ENCODE measurements around the gene TDRD12.

The TDRD12 gene

DNA sequence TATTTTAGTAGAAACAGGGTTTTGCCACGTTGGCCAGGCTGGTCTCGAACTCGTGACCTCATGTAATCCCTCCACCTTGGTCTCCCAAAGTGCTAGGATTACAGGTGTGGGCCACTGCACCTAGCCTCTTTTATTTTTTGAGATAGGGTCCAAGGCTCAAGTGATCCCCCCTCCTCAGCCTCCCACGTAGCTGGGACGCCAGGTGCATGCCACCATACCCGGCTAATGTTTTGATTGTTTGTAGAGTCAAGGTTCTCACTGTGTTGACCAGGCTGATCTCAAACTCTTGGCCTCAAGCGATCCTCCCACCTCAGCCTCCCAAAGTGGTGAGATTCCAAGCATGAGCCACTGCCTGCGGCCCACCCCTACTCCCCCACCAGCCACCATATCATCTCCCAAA is 143.7 kb downstream of the TDRD12 start:
- H3K36me3 ChIP-seq = no peaks in the 10 kb centered on the region

DNA sequence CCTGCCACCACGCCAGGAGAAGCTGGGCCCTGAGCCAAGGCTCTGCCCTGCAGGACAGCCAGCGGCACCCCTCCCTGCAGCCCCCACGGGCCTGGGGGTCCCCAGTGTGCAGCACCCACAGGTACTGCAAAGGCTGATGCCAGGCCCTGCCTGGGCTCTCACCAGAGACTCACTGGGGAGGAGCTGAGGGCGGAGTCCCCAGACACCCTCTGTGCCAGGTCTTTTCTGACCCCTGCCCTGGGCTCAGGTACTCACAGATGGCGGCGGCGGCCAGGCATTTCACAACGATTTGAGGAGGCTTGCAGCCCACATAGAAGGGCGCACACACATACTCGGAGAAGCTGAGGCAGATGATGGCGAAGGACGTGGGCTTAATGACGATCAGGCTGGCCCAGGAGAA is 144.3 kb downstream of the TDRD12 start:
- H3K4me3 ChIP-seq (ENCODE audit: low read depth, low read length) = no peak overlapping the region
- no peaks in the 10 kb centered on the region for H3K36me3 ChIP-seq
- no peaks in the 10 kb centered on the region for H3K27me3 ChIP-seq (ENCODE audit: insufficient read depth, low read depth, severe bottlenecking)
- DNase-seq = no peak
- H3K27ac ChIP-seq = no peak overlapping the region
- H3K9me3 ChIP-seq (ENCODE audit: severe bottlenecking) = no peaks in the 10 kb centered on the region
- TF ChIP-seq, protein P1, sequence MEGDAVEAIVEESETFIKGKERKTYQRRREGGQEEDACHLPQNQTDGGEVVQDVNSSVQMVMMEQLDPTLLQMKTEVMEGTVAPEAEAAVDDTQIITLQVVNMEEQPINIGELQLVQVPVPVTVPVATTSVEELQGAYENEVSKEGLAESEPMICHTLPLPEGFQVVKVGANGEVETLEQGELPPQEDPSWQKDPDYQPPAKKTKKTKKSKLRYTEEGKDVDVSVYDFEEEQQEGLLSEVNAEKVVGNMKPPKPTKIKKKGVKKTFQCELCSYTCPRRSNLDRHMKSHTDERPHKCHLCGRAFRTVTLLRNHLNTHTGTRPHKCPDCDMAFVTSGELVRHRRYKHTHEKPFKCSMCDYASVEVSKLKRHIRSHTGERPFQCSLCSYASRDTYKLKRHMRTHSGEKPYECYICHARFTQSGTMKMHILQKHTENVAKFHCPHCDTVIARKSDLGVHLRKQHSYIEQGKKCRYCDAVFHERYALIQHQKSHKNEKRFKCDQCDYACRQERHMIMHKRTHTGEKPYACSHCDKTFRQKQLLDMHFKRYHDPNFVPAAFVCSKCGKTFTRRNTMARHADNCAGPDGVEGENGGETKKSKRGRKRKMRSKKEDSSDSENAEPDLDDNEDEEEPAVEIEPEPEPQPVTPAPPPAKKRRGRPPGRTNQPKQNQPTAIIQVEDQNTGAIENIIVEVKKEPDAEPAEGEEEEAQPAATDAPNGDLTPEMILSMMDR (IDR thresholded peaks at IDR 0.05; ENCODE audit: low read depth, low read length) = no peak

More for the DNA sequence above, 143.7 kb downstream of the TDRD12 start:
- DNase-seq = no peak
- no peak overlapping the region for H3K27ac ChIP-seq
- no peak overlapping the region for H3K4me3 ChIP-seq (ENCODE audit: low read depth, low read length)
- TF ChIP-seq, protein P1 (IDR thresholded peaks at IDR 0.05; ENCODE audit: low read depth, low read length) = no peak
- H3K9me3 ChIP-seq (ENCODE audit: severe bottlenecking) = no peaks in the 10 kb centered on the region
- no peaks in the 10 kb centered on the region for H3K27me3 ChIP-seq (ENCODE audit: insufficient read depth, low read depth, severe bottlenecking)

- H3K9me3 ChIP-seq (ENCODE audit: severe bottlenecking) = no peaks in the 10 kb centered on the region
- H3K27ac ChIP-seq = no peak overlapping the region
- no peak for DNase-seq
- TF ChIP-seq, protein P1 (IDR thresholded peaks at IDR 0.05; ENCODE audit: low read depth, low read length) = no peak
- H3K27me3 ChIP-seq (ENCODE audit: insufficient read depth, low read depth, severe bottlenecking) = no peaks in the 10 kb centered on the region
- H3K36me3 ChIP-seq = no peaks in the 10 kb centered on the region
- no peak overlapping the region for H3K4me3 ChIP-seq (ENCODE audit: low read depth, low read length)
Measured at GRCh38 chr19:32864318-32865007, 144.9 kb downstream of the TDRD12 start.

- no peak for DNase-seq
- TF ChIP-seq, protein P1 (IDR thresholded peaks at IDR 0.05; ENCODE audit: low read depth, low read length) = no peak
- no peak overlapping the region for H3K4me3 ChIP-seq (ENCODE audit: low read depth, low read length)
- no peaks in the 10 kb centered on the region for H3K36me3 ChIP-seq
- H3K9me3 ChIP-seq (ENCODE audit: severe bottlenecking) = no peaks in the 10 kb centered on the region
- H3K27ac ChIP-seq = no peak overlapping the region
- H3K27me3 ChIP-seq (ENCODE audit: insufficient read depth, low read depth, severe bottlenecking) = no peaks in the 10 kb centered on the region
Measured at GRCh38 chr19:32865326-32865725, 145.8 kb downstream of the TDRD12 start.

- Histone ChIP-seq H3K27ac (no peak overlapping the region), H3K9me3 (ENCODE audit: severe bottlenecking) (no peaks in the 10 kb centered on the region), H3K4me3 (ENCODE audit: low read depth, low read length) (no peak overlapping the region), H3K27me3 (ENCODE audit: insufficient read depth, low read depth, severe bottlenecking) (no peaks in the 10 kb centered on the region), H3K36me3 (no peaks in the 10 kb centered on the region)
- no peak for DNase-seq
- TF ChIP-seq, protein P1 (IDR thresholded peaks at IDR 0.05; ENCODE audit: low read depth, low read length) = no peak
Measured at GRCh38 chr19:32866061-32866460, 146.5 kb downstream of the TDRD12 start.

Measured in WERI-Rb-1 (cell line).